T-helper 9 cell (primary cell): ENCODE data around the gene UBTF.
A peak's percentile ranks its signal among the peaks of the same experiment; 100 is the strongest.
"Not testable (repeated sequence)": the region's sequence is repeated elsewhere in the genome, so short reads cannot be mapped to it uniquely, and the experiment has no call there.

Source experiments
- DNase-seq: peaks from one replicate; pipeline ENCODE4 v3.0.0-alpha.2; 2020

UBTF gene

GRCh38 chr17:44241106-44241624 is 21.7 kb upstream of the UBTF start:
- no peak for DNase-seq

- not testable (repeated sequence) for DNase-seq
Measured at GRCh38 chr17:44237886-44238285, 18.4 kb upstream of the UBTF start.

GRCh38 chr17:44236444-44236991 is 17.0 kb upstream of the UBTF start:
- DNase-seq, result no peak

GRCh38 chr17:44235583-44235936 is 16.1 kb upstream of the UBTF start:
- no peak for DNase-seq

- DNase-seq, result no peak
Measured at GRCh38 chr17:44233582-44233981, 14.1 kb upstream of the UBTF start.

GRCh38 chr17:44232061-44232460 is 12.6 kb upstream of the UBTF start:
- no peak for DNase-seq

GRCh38 chr17:44230140-44230539 is 10.7 kb upstream of the UBTF start:
- no peak for DNase-seq

- no peak for DNase-seq
Measured at GRCh38 chr17:44229090-44229489, 9.6 kb upstream of the UBTF start.

- no peak for DNase-seq
Measured at GRCh38 chr17:44223541-44224071, 4.1 kb upstream of the UBTF start.

- peak; percentile 44 for DNase-seq
Measured at GRCh38 chr17:44222112-44222869, 2.8 kb upstream of the UBTF start.

- no peak for DNase-seq
Measured at GRCh38 chr17:44221862-44222111, 2.3 kb upstream of the UBTF start.

- peak; percentile 53 for DNase-seq
Measured at GRCh38 chr17:44221084-44221861, 1.8 kb upstream of the UBTF start.

- DNase-seq, result peak; percentile 41
Measured at GRCh38 chr17:44220213-44221083, 973 bp upstream of the UBTF start.

GRCh38 chr17:44219108-44219615 is 313 bp downstream of the UBTF start:
- peak; percentile 57 for DNase-seq

- peak; percentile 80 for DNase-seq
Measured at GRCh38 chr17:44218344-44219107, 949 bp downstream of the UBTF start.

- DNase-seq, result no peak
Measured at GRCh38 chr17:44217738-44218343, 1.6 kb downstream of the UBTF start.

- DNase-seq, result no peak
Measured at GRCh38 chr17:44216694-44217093, 2.8 kb downstream of the UBTF start.

GRCh38 chr17:44216173-44216572 is 3.3 kb downstream of the UBTF start:
- DNase-seq, result no peak

GRCh38 chr17:44214896-44215295 is 4.6 kb downstream of the UBTF start:
- DNase-seq, result no peak

GRCh38 chr17:44214230-44214494 is 5.3 kb downstream of the UBTF start:
- no peak for DNase-seq

- no peak for DNase-seq
Measured at GRCh38 chr17:44213403-44214229, 5.9 kb downstream of the UBTF start.
